ENCODE results near the gene RBM10.

Gene RBM10

DNA sequence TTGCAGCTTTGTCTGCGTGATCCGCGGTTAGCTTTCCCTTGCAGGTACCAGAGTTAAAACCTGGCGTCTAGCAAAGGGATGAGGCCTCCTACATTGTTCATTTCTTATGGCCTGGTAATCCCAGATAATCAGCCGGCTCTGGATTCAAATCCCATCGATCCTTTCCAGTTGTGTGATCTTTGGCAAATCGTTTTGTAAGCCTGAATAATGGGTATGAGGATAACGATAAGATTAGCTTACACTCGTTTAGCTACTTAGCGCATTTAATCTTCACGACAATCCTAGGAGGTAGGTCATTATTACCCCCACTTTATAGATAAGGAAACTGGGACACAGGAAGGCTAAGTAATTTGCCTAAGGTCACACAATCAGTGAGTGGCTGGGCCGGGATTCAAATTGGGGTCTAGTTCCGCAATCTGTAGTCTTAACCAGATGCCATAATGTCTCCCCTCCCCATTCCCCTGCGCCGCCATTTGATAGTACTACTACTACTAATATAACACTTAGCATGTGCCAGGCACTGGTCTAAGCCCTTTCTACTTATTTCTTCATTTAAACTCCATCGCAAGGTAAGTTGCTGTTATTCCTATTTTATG lies 46.9 kb downstream of the RBM10 start:
- peak; percentile 23 for DNase-seq (ENCODE audit: low read depth, low spot score)
- peak overlapping the region; percentile 76 for H3K4me3 ChIP-seq (ENCODE audit: low read length)

DNA sequence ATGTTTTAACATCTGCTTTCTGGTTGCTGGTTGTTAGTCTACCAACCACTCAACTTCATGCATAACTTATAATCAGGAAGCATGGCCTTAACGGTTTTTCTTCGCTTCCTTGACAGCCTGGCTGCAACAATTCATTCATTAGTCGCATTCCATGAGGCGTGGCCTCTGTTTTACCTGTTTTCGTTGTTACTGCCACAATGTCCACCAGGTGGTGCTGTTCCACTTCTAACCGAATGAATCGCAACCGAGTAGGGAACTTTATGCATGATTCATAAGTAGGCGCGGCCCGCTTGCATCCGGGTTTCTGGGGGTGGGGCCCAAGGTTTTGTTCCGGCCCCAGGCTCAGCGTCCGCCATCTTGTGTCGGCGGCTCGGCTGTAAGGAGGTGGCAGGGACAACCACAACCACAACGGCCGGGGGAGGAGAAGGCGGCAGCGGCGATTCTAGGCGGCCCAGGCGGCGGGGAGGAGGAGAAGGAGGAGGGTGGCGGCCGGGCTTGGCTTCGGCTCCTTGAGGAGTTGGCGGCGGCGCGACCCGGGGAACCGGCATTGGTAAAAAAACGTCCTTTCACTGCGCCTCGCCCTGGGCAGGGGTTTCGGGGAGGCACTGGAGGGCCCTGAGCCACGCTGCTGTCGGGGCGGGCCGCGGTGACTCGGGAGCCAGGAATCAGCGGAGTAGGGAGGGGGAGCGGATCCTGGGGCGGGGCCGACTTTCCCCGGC lies 48.6 kb downstream of the RBM10 start, which contains the start of gene UBA1:
UBA1 (plus strand) TSS at position 355 of the 719 bp plus-strand sequence. CDS start 4,974 bp downstream, outside the sequence.
- peak within 1 kb of the TSS; percentile 76 for H3K4me3 ChIP-seq (ENCODE audit: low read length)
- DNase-seq (ENCODE audit: low read depth, low spot score), result peak; percentile 96

DNA sequence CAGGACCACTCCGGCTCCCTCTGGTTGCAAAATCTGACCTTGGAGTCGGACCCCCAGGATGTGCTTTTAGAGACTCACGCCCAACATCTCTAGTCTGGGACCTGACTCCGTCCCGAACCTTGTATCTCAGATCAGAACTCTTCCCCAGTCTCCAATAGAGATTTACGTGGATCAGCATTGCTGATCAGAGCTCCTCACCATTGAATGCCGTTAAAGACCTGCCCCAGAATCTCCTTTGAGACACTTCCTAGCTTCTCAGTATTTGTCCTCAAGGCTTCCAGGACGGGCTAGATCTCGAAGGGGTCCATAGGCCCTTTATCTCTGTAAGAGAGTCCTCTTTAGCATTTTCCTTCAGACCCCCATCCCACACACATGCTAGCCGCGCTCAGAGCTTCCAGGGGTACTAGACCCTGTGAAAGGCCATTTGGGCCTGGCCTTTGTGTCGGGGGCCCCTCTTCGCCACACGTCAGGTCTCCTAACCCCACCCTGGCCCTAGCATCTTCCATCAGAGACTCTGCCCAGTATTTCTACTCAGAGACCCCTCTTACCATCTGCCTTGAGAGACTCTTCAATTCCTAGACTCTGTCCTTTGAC lies 49.3 kb downstream of the RBM10 start:
- no peak for DNase-seq (ENCODE audit: low read depth, low spot score)
- peak overlapping the region; percentile 76 for H3K4me3 ChIP-seq (ENCODE audit: low read length)

DNA sequence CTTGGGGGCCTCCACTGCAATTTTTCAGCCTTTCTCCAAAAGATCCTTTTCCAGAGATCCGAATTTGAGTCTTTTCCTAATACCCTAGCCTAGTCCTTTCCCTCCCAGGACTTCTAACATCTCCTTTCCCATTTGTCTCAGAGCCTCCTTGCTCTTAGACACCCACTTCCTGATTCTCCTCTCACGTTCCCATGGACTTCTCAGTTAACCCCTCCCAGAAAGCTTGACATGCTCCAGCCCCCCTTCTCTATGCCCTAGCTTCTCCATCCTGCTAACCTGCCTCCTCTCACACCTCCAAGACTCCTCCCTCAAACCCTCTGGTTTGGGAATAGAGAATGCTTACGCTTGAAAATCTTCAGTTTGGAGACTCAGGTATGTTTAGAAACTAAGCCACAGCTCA lies 51.1 kb downstream of the RBM10 start:
- no peak for DNase-seq (ENCODE audit: low read depth, low spot score)
- no peak overlapping the region for H3K4me3 ChIP-seq (ENCODE audit: low read length)

DNA sequence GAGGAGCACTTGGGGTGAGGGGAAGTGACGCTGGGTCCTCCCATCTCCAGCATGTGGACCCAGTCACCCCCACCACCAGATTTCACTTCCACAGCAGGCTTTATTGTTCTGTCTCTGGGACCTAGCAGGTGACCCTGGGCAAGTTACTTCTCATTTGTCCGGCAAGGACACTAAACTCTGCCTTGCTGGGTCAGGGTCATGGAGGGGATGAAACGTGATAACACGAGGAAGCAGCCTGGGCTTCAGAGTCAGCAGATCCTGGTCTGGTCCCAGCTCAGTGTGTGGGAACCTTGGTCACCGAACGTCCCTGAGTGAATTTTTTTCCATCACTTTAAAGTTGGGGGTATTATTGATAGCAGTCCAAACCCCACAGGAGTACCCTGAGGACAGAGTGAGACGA lies 52.5 kb downstream of the RBM10 start:
- DNase-seq (ENCODE audit: low read depth, low spot score), result no peak

DNA sequence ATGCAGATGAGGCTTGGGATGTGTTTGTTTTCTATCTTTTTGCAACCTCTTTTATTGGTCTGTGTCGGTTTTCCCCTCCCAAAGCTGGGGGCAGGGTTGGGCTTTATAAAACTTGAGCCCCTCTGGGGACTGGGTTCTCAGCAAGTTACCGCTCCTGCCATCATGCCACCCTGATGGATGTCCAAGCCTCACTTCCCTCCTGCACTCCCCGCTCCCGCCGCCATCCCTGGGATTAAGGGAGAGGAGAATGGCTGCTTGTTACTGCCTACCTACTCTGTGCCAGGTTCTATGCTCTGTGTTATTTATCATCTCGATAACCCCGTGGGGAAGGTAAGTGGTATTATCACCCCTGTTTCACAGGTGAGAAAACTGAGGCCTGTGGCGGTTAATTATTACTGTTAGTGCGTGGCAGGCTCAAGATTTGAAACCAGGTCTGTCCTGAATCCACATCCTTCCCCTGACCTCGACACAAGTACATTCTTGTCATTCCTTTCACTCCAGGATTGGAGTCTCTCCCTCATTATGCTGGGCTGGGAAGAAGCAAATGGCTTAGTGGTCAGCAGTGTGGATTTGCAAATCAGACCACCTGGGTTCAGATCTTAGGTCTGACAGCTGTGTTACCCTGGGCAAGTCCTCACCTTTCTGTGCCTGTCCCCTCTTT lies 53.1 kb downstream of the RBM10 start:
- no peak overlapping the region for H3K4me3 ChIP-seq (ENCODE audit: low read length)
- DNase-seq (ENCODE audit: low read depth, low spot score), result no peak

More for the DNA sequence above, 52.5 kb downstream of the RBM10 start:
- H3K4me3 ChIP-seq (ENCODE audit: low read length), result no peak overlapping the region

DNA sequence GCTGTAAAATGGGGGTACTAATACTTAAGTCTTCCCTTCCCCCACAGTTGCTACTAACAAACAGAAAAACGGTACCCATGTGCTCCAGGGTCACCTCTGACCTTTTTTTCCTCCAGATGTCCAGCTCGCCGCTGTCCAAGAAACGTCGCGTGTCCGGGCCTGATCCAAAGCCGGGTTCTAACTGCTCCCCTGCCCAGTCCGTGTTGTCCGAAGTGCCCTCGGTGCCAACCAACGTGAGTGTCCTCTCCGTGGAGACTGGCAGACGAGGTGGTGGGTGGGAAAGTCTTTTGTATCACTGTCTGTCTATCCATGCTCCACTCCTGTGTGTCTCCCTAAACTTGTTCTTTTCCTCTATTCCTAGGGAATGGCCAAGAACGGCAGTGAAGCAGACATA lies 53.7 kb downstream of the RBM10 start:
- DNase-seq (ENCODE audit: low read depth, low spot score), result no peak
- no peak overlapping the region for H3K4me3 ChIP-seq (ENCODE audit: low read length)

DNA sequence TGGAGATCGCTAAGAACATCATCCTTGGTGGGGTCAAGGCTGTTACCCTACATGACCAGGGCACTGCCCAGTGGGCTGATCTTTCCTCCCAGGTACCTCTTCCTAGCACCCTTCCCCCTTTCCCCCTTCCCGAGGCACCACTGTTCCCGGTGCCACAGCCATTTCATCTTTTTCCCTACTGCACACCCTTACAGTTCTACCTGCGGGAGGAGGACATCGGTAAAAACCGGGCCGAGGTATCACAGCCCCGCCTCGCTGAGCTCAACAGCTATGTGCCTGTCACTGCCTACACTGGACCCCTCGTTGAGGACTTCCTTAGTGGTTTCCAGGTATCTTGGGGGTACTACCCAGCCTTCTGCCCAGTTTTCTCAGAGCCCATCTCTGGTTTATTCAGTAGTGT lies 54.3 kb downstream of the RBM10 start:
- no peak overlapping the region for H3K4me3 ChIP-seq (ENCODE audit: low read length)
- DNase-seq (ENCODE audit: low read depth, low spot score), result no peak

DNA sequence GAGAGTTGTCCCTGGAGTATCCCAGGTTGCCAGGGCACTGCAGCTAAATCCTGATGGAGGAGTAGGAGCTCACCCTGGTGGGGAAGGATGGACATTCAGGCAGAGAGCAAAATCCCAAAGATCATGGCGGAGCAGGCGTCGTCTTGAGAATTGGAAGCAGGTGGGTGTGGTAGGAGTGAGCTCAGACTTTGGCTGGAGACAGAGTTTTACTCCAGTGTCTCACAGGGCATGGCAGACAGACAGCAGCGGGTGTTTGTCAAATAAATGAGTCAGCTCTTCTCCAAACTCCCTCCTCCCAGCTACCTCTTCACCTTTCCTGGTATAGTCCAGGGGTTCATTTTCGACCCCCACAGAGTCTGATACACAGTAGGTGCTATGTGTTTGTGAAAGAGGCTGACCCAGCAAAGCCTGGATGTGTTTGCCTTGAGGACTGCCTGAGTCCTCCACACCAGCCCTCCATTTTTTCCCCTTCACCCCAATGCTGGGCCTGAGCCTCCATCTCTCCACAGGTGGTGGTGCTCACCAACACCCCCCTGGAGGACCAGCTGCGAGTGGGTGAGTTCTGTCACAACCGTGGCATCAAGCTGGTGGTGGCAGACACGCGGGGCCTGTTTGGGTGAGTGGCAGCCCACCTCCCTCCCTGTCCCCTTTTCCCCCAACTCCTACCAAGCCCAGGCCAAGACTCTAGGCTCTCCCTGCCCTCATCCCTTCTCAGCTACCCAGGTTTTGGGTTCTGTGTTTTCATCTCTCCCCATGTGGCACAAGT lies 55.5 kb downstream of the RBM10 start:
- no peak overlapping the region for H3K4me3 ChIP-seq (ENCODE audit: low read length)
- DNase-seq (ENCODE audit: low read depth, low spot score), result no peak

DNA sequence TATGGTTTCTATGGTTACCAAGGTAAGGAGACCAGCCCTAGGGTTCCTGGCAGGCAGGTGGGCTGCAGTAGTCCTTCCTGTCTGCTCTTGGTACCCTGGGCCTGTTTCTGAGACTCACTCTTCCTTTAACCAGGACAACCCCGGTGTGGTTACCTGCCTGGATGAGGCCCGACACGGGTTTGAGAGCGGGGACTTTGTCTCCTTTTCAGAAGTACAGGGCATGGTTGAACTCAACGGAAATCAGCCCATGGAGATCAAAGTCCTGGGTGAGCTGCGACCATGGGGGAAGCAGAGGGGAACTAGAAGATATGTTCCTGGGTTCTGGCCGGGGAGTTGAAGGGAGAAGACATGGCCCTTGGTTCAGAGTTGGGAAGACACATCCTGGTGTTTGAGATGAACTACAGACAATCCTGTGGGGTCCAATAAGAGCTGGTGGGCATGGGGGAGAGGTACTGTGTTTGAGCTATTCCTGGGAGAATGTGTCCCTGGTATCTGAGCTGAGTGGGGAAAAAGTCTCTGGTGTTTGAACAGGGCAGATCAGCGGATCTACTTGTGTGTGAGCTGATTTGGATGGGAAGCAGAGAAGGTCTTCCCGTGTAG lies 56.4 kb downstream of the RBM10 start:
- no peak overlapping the region for H3K4me3 ChIP-seq (ENCODE audit: low read length)
- no peak for DNase-seq (ENCODE audit: low read depth, low spot score)

DNA sequence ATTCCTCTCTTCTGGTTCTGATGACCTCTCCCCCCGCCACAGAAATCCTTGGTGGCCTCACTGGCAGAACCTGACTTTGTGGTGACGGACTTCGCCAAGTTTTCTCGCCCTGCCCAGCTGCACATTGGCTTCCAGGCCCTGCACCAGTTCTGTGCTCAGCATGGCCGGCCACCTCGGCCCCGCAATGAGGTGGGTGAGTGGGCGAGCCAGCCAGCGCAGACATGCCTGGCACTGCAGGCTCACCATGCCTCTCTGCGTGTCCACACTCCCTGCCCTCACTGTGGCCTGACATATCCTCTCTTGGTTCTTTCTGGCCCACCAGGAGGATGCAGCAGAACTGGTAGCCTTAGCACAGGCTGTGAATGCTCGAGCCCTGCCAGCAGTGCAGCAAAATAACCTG lies 57.3 kb downstream of the RBM10 start:
- DNase-seq (ENCODE audit: low read depth, low spot score), result no peak
- no peak overlapping the region for H3K4me3 ChIP-seq (ENCODE audit: low read length)

DNA sequence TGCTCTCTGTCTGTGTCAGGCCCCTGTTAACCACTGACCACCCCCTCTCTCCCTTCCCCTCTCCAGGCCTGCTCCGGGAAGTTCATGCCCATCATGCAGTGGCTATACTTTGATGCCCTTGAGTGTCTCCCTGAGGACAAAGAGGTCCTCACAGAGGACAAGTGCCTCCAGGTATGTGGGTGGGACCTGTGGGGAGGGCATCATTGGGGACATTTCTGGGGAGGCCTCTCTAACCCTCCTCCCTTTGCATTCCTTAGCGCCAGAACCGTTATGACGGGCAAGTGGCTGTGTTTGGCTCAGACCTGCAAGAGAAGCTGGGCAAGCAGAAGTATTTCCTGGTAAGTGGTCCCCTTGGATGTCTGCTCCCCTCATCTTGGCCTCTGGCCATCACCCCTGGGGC lies 57.9 kb downstream of the RBM10 start:
- DNase-seq (ENCODE audit: low read depth, low spot score), result no peak
- no peak overlapping the region for H3K4me3 ChIP-seq (ENCODE audit: low read length)

DNA sequence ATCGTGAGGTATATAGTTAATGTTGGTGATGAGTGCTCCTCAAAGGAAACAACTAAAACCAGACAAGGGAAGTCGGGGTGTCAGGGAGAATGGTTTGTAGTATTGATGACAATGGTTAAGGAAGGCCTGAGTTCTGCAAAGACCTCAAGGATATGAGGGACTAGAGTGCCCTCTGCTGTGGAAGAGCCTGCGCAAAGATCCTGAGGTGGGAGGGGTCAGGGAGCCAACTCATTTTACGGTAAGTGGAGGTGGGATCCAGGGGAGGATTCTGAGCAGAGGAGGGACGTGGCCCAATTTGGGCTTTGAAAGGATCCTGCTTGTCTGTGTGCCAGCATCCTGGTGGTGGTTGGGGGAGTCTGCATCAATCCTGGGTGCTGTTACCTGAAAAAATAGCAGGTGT lies 59.9 kb downstream of the RBM10 start:
- H3K4me3 ChIP-seq (ENCODE audit: low read length), result no peak overlapping the region
- DNase-seq (ENCODE audit: low read depth, low spot score), result no peak

DNA sequence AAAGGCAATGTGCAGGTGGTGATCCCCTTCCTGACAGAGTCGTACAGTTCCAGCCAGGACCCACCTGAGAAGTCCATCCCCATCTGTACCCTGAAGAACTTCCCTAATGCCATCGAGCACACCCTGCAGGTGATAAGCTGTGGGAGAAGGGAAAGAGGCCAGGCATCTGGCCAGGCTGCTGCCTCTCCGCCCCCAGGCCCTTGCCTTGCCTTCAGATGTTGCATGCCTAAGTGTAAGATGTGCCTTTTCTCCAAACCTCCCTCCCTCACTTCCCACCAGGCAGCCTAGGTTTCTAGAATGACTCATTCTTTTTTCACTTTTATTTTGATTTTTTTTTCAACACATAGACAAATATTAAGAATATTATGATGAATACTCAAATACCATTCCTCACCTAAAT lies 61.3 kb downstream of the RBM10 start:
- no peak overlapping the region for H3K4me3 ChIP-seq (ENCODE audit: low read length)

DNA sequence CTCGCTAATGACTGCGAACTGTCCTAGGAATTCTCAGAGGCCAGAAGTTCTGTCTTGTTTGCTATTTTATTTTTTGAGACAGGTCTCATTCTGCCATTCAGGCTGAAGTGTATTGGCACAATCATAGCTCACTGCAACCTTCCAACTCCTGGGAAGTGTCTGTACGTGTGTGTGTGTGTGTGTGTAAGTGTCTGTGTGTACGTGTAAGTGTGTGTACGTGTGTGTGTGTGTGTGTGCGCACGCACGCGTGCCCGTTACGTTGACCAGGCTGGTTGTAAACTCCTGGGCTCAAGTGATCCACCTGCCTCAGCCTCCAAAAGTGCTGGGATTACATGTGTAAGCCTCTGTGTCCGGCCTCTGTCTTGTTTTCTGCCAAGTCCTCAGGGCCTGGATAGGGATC lies 63.1 kb downstream of the RBM10 start:
- no peak for DNase-seq (ENCODE audit: low read depth, low spot score)
- no peak overlapping the region for H3K4me3 ChIP-seq (ENCODE audit: low read length)

More for the DNA sequence above, 61.3 kb downstream of the RBM10 start:
- no peak for DNase-seq (ENCODE audit: low read depth, low spot score)

DNA sequence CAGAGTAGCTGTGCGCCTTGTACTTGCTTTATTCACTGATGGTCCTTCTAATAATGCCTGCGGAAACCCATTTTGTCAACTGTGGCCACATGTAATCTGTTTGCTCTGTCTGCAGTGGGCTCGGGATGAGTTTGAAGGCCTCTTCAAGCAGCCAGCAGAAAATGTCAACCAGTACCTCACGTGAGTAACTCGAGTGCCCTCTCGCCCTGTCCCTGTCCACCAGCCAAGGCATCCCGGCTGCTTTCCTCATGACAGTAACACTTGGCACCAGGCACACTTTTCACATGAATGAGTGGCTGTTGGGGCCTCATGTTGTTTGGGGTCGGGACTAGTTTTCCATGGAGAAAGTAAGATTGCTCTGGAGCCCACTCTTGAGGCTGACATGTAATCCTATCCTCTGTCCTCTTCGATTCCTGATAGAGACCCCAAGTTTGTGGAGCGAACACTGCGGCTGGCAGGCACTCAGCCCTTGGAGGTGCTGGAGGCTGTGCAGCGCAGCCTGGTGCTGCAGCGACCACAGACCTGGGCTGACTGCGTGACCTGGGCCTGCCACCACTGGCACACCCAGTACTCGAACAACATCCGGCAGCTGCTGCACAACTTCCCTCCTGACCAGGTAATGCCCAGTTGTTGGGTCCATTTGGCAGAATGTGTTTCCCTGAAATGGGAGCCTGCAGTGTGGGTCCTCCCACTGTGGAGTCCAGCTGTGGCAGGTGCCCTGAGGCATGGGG lies 64.7 kb downstream of the RBM10 start:
- H3K4me3 ChIP-seq (ENCODE audit: low read length), result no peak overlapping the region
- no peak for DNase-seq (ENCODE audit: low read depth, low spot score)

DNA sequence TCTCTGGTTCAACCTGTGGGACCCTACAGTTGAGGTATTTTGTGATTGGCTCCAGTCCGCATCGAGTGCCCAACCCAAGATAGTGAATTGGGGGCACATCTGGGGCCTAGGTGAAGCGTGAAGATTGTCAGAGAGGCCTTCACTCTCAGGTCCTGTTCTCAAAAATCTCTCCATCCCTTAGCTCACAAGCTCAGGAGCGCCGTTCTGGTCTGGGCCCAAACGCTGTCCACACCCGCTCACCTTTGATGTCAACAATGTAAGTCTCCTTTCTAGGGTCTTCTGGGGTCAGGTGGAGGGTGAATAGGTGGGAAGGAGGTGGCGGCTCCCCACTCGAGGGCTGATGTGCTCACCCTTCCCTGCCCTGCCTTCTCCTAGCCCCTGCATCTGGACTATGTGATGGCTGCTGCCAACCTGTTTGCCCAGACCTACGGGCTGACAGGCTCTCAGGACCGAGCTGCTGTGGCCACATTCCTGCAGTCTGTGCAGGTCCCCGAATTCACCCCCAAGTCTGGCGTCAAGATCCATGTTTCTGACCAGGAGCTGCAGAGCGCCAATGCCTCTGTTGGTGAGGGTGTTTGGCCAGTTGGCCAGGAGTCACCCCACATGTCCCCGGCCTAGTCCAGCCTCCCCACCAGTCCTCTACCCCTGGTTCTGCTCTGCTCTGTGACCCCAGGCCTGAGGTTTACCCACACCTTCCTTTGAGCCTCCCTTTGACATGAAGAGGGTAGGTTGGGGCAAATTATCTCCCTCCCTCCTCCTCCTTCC lies 65.8 kb downstream of the RBM10 start:
- no peak for DNase-seq (ENCODE audit: low read depth, low spot score)
- H3K4me3 ChIP-seq (ENCODE audit: low read length), result no peak overlapping the region

All from Jurkat, Clone E6-1 (cell line).